Activated naive CD4-positive, alpha-beta T cell treated with anti-CD3 and anti-CD28 coated beads, Interleukin-2, amount 50 U/mL, for 24 hours (primary cell): Measurements from ENCODE around the gene ARG1.

ENCODE experiments used
- H3K27ac Mint-ChIP-seq: one replicate; pipeline ENCODE4 v1.8.0; 2021; ENCODE audit warnings: mild to moderate bottlenecking, mixed read lengths
- H3K27me3 Mint-ChIP-seq: one replicate; pipeline ENCODE4 v1.8.0; 2021; ENCODE audit warnings: mixed read lengths
- H3K36me3 Mint-ChIP-seq: one replicate; pipeline ENCODE4 v1.8.0; 2021; ENCODE audit warnings: mixed read lengths
- H3K4me1 Mint-ChIP-seq: one replicate; pipeline ENCODE4 v1.8.0; 2021; ENCODE audit warnings: mixed read lengths
- H3K4me3 Mint-ChIP-seq: one replicate; pipeline ENCODE4 v1.8.0; 2021; ENCODE audit warnings: mild to moderate bottlenecking, mixed read lengths
- H3K9me3 Mint-ChIP-seq: one replicate; pipeline ENCODE4 v1.8.0; 2021; ENCODE audit warnings: mixed read lengths

Gene ARG1

DNA sequence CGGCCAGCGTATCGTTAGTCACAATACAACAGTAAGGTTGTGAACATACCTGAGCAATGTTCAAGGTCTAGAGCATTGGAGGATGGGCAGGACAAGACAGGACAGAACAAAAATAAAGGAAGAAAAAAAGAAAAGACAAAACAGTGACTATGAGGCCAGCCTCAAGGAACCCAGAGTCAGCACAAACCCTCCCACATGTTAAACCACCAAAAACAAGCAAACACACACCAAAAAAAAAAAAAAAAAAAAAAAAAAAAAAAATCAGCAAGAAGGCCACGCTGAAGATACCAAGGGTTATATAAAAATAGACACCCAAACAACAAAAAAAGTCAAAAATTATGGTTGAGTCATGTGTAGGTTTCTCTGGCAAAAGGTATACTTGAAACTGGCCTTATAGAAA, 42.2 kb downstream of the ARG1 start:
- peaks cover 12% of the 10 kb centered on the region for H3K36me3 Mint-ChIP-seq
- no peaks in the 10 kb centered on the region for H3K9me3 Mint-ChIP-seq
- no peak overlapping the region for H3K27ac Mint-ChIP-seq
- peaks cover 13% of the 10 kb centered on the region for H3K4me1 Mint-ChIP-seq
- no peak overlapping the region for H3K4me3 Mint-ChIP-seq
- no peaks in the 10 kb centered on the region for H3K27me3 Mint-ChIP-seq

DNA sequence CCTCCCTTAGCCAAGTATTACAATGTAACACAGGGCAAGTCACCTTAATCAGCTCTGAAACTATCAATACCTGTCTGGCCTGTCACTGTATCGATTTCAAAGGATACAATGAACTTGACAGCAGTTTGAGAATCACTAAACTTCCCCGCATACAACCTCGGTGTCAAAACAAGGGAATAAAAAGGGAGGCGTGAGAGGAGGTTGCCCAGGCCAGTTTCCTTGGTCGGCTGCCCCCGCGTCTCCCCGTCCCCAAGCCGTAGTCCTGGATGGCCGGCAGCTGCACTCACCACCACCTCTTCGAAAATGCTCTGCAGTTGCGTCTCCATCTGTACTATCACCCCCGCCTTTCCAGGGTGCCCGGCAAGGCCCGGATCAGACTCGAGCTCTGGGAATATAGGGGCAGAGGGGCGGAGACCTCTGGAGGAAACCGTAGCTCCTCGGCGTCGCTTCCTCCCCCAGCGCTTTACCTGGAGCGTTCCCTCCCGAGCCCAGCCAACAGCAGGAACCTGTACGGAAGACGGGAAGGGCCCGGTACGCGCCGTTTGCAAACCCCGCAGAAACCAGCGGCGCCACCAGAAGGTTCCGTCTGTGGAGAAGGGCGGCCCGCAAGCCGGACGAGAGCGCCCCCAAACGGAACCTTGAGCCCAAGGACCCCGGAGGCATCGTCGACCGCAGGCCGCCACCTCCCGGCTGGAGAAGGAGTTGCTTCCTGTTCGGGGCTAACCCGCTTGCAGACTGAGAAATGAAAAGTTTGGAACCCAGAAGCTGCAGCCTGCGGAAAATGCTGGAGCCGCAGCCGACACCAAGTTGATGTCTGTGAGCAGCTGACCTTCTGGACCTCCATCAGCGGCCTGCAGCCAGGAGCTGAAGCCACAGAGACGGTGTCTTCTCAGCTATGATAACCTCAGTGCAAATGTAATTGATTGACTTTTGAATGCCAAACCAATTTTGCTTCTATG, 55.0 kb downstream of the ARG1 start, which contains the start of gene MED23:
Gene MED23, minus strand, starts transcription at position 519 of the 959 bp plus-strand sequence. Its CDS starts 193 bp downstream, at position 326.
- peaks cover 44% of the 10 kb centered on the region for H3K4me1 Mint-ChIP-seq
- H3K9me3 Mint-ChIP-seq: no peaks in the 10 kb centered on the region
- H3K27ac Mint-ChIP-seq: peak within 1 kb of the TSS; percentile 97
- H3K27me3 Mint-ChIP-seq: no peaks in the 10 kb centered on the region
- peak within 1 kb of the TSS; percentile 100 for H3K4me3 Mint-ChIP-seq
- H3K36me3 Mint-ChIP-seq: peaks cover 5% of the 10 kb centered on the region

DNA sequence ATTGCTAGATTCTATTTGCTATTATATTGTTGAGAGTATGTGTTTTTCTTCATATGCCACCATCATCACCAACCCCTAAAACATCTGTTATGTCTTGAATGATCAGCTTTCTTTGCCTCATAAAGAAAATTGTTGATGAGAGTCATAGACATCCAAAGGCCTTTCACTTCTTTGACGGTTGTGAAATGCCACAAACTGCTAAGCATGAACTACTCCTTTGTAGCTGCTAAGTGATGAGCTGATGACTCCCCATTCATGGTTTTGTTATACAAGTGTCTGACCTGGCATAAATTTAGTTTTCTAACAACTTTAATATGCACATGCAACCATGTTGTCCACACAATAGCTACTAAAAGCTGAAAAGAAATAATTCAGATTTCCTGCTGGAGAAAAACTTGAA, 55.7 kb downstream of the ARG1 start:
- peaks cover 5% of the 10 kb centered on the region for H3K36me3 Mint-ChIP-seq
- no peaks in the 10 kb centered on the region for H3K27me3 Mint-ChIP-seq
- H3K4me1 Mint-ChIP-seq: peaks cover 44% of the 10 kb centered on the region
- no peaks in the 10 kb centered on the region for H3K9me3 Mint-ChIP-seq
- peak overlapping the region; percentile 83 for H3K27ac Mint-ChIP-seq
- peak overlapping the region; percentile 100 for H3K4me3 Mint-ChIP-seq

DNA sequence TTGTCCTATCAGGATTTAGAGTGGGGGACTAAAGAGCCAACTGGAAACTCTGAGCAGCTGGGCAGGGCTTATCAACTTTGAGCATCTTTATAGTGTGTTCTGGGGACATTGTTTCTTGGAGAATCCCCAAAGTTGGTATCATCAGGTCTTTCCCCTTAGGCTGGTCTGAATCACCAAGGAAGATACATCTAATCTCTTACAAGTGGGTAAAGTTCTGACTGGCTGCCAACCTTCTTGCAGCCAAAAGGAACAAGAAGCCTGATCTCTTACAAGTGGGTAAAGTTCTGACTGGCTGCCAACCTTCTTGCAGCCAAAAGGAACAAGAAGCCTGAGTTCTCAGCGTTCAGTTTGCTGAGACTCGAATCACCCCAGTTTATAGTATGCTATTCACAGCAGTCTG, 56.6 kb downstream of the ARG1 start:
- Mint-ChIP-seq H3K36me3 (peaks cover 4% of the 10 kb centered on the region), H3K27me3 (no peaks in the 10 kb centered on the region), H3K4me3 (no peak overlapping the region), H3K9me3 (no peaks in the 10 kb centered on the region), H3K27ac (no peak overlapping the region), H3K4me1 (peaks cover 44% of the 10 kb centered on the region)

DNA sequence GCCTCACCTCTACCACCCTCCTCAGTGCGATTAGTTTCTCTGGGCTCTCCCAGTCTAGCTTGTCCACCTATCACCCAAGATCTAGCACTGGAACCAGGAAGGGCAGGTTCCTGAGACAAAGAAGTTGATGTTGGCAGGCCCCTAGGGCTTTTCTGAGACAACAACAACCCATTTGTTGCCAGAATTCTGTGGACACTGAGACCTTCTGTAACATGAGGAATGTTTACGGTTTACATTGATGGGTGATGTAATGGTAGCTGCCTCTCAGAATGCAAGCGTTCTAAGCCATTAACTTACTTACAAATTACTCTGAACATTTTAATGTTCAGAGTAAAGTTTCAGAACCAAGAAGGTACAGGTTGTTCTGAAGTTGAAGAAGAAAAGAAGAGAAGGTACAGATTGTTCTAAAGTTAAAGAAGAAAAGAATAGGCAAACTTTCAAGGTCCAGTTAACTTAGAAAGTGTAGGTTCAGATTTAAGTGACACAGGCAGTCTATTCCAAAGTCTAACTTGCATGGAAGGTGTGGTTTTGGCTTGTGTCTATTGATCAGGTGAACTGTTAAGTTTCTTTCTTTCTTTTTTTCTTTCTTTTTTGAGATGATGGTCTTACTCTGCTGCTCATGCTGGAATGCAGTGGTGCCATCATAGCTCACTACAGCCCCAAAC, 58.7 kb downstream of the ARG1 start:
- Mint-ChIP-seq H3K4me3 (no peak overlapping the region), H3K27me3 (no peaks in the 10 kb centered on the region), H3K36me3 (no peaks in the 10 kb centered on the region), H3K9me3 (no peaks in the 10 kb centered on the region), H3K4me1 (peaks cover 32% of the 10 kb centered on the region), H3K27ac (no peak overlapping the region)
